A549 treated with Hydrocortisone at 1 μM for 4 hours (cell line): ENCODE measurements around the gene PRKAA1. TPM values are rescaled to one million over a fixed set of nuclear protein-coding genes. Genes with fewer than 3 reads are reported as not detected.

Experiments
- total RNA-seq: library from RNA; stranded (reverse); fragments of 200-300 nt; extraction: Qiagen RNA extraction; gene quantifications from 5 replicates; pipeline ENCODE4 v1.2.3, GENCODE V29; 2022

PRKAA1 gene
- 26.3 to 70.4 TPM (median 38.7 TPM) in 5 replicates for total RNA-seq

GRCh38 chr5:40798012-40798800 is at the start of gene PRKAA1:
Gene PRKAA1, minus strand, starts transcription at chr5:40798374. Its CDS starts 185 bp downstream, at chr5:40798189.

GRCh38 chr5:40841068-40841805 is 43.1 kb upstream of the PRKAA1 start, which contains the start of gene CARD6:
Gene CARD6, plus strand, starts transcription at chr5:40841367. Its CDS starts 16 bp downstream, at chr5:40841383.

GRCh38 chr5:40834849-40835787 is 36.9 kb upstream of the PRKAA1 start, which contains the start of gene RPL37:
Gene RPL37, minus strand, starts transcription at chr5:40835222. Its CDS starts 37 bp downstream, at chr5:40835185.

GRCh38 chr5:40755407-40756365 is 42.5 kb downstream of the PRKAA1 start, which contains the start of gene TTC33:
Gene TTC33, minus strand, starts transcription at chr5:40755961. Its CDS starts 8,943 bp downstream, at chr5:40747018.

Other genes starting within 250 kb of the PRKAA1 start
- gene PTGER4, start 118.5 kb downstream of the PRKAA1 start, total RNA-seq: 3.8 to 7.5 TPM (median 5.5 TPM) in 5 replicates
- 7.6 to 15.1 TPM (median 10.7 TPM) in 5 replicates for gene TTC33, start 42.4 kb downstream of the PRKAA1 start, total RNA-seq
- gene RPL37, start 36.8 kb upstream of the PRKAA1 start, total RNA-seq: 2,296 to 2,927 TPM (median 2,718 TPM) in 5 replicates
- gene CARD6, start 43.0 kb upstream of the PRKAA1 start, total RNA-seq: 2.4 to 3.5 TPM (median 2.7 TPM) in 5 replicates
- not detected in 5 replicates for gene C7, start 111.1 kb upstream of the PRKAA1 start, total RNA-seq